Stomach (tissue), 4 donors: Measurements from ENCODE around the gene TUBB6.

Experiments used
- CTCF ChIP-seq, 7 experiments: fragments of 450-650 bp in 4 of 7; fragments of 200-600 bp in 3 of 7; sonication (generic) in 3 of 7; IDR thresholded peaks; one replicate each; pipeline ENCODE4 v1.5.1; 2016 to 2019; ENCODE audit warnings: antibody characterized with exemption in 7 of 7, control low read depth in 2 of 7, mild to moderate bottlenecking in 1 of 7
- POLR2A ChIP-seq, 4 donors: fragments of 450-650 bp; IDR thresholded peaks; one replicate each; pipeline ENCODE4 v1.6.1; 2016; ENCODE audit warnings: antibody characterized with exemption in 4 of 4, control low read depth in 2 of 4, mild to moderate bottlenecking in 1 of 4, moderate library complexity in 1 of 4
- POLR2AphosphoS5 ChIP-seq, 3 donors: sonication (generic); formaldehyde crosslinking; IDR thresholded peaks; one replicate each; pipeline ENCODE4 v1.6.1; 2016; ENCODE audit warnings: antibody characterized with exemption in 3 of 3

GRCh38 chr18:12310762-12311161 lies 2.7 kb downstream of the TUBB6 start:
- TF ChIP-seq CTCF (IDR thresholded peaks at IDR 0.05) (no peak), POLR2A (IDR thresholded peaks at IDR 0.05) (no peak), POLR2AphosphoS5 (IDR thresholded peaks at IDR 0.05) (no peak)
